DOHH2 (cell line): Measurements from ENCODE around the gene STEAP1B.
A peak's percentile ranks its signal among the peaks of the same experiment; 100 is the strongest.

Experiments used
- H3F3A ChIP-seq: fragments of 200-600 bp; sonication (generic), shearing (Covaris generic); 2 replicates; pipeline ENCODE4 v1.6.0; 2016; ENCODE audit warnings: antibody characterized with exemption, mild to moderate bottlenecking; ENCODE audit not compliant: control insufficient read depth, insufficient read depth
- H3K27ac ChIP-seq: fragments of 200-600 bp; sonication (generic); 2 replicates; pipeline ENCODE4 v1.5.1; 2014; ENCODE audit warnings: low read depth, mild to moderate bottlenecking, low read length, moderate library complexity
- H3K27me3 ChIP-seq: fragments of 200-600 bp; sonication (generic); 2 replicates; pipeline ENCODE4 v1.6.1; 2014; ENCODE audit warnings: mild to moderate bottlenecking, low read length, mixed read lengths; ENCODE audit not compliant: control insufficient read depth
- H3K36me3 ChIP-seq: fragments of 200-600 bp; sonication (generic); 2 replicates; pipeline ENCODE4 v1.6.1; 2014; ENCODE audit warnings: mild to moderate bottlenecking, low read length, moderate library complexity, mixed read lengths; ENCODE audit not compliant: control insufficient read depth
- H3K4me1 ChIP-seq: fragments of 200-600 bp; sonication (generic); 2 replicates; pipeline ENCODE4 v1.6.1; 2014; ENCODE audit warnings: mild to moderate bottlenecking, low read length, mixed read lengths; ENCODE audit not compliant: control insufficient read depth
- H3K4me2 ChIP-seq: fragments of 200-600 bp; sonication (generic); 2 replicates; pipeline ENCODE4 v1.6.0; 2014; ENCODE audit warnings: mild to moderate bottlenecking, low read length, moderate library complexity
- H3K4me3 ChIP-seq: fragments of 200-600 bp; sonication (generic); 2 replicates; pipeline ENCODE4 v1.5.1; 2014; ENCODE audit warnings: mild to moderate bottlenecking, low read length, mixed read lengths
- H3K79me2 ChIP-seq: fragments of 200-600 bp; sonication (generic); 2 replicates; pipeline ENCODE4 v1.6.1; 2014; ENCODE audit warnings: mild to moderate bottlenecking, low read length, mixed read lengths; ENCODE audit not compliant: control insufficient read depth
- H3K9me2 ChIP-seq: fragments of 200-600 bp; sonication (generic); replicated peaks from 2 replicates; pipeline ENCODE4 v1.6.1; 2014; ENCODE audit warnings: mild to moderate bottlenecking, low read length, mixed read lengths; ENCODE audit not compliant: control insufficient read depth
- H3K9me3 ChIP-seq: fragments of 200-600 bp; sonication (generic); 2 replicates; pipeline ENCODE4 v1.6.1; 2014; ENCODE audit warnings: antibody characterized with exemption, low read length, mixed read lengths; ENCODE audit not compliant: control insufficient read depth, insufficient read depth
- H4K20me1 ChIP-seq: fragments of 200-600 bp; sonication (generic); 2 replicates; pipeline ENCODE4 v1.6.0; 2014; ENCODE audit warnings: low read depth, mild to moderate bottlenecking, antibody characterized with exemption, low read length, moderate library complexity; ENCODE audit not compliant: control insufficient read depth, insufficient read depth
- CTCF ChIP-seq: fragments of 200-600 bp; sonication (generic); IDR thresholded peaks from one replicate; pipeline ENCODE4 v1.5.1; 2014; ENCODE audit warnings: antibody characterized with exemption, mild to moderate bottlenecking, low read depth, low read length; ENCODE audit not compliant: poor library complexity, severe bottlenecking
- EZH2phosphoT487 ChIP-seq: fragments of 200-600 bp; sonication (generic); IDR thresholded peaks from 2 replicates; pipeline ENCODE4 v1.6.1; 2017; ENCODE audit warnings: borderline replicate concordance, mild to moderate bottlenecking, antibody characterized with exemption, low read length, moderate library complexity, mixed read lengths

The STEAP1B gene

GRCh38 chr7:22414424-22414823 is 85.6 kb downstream of the STEAP1B start:
- Histone ChIP-seq H4K20me1 (no peaks in the 10 kb centered on the region), H3K4me2 (no peak overlapping the region), H3F3A (no peaks in the 10 kb centered on the region), H3K4me1 (peaks cover 50% of the 10 kb centered on the region), H3K27me3 (no peaks in the 10 kb centered on the region), H3K36me3 (no peaks in the 10 kb centered on the region), H3K9me3 (no peaks in the 10 kb centered on the region), H3K27ac (no peak overlapping the region), H3K9me2 (no peaks in the 10 kb centered on the region), H3K79me2 (no peaks in the 10 kb centered on the region), H3K4me3 (no peak overlapping the region)
- TF ChIP-seq CTCF (no peak), EZH2phosphoT487 (no peak)

GRCh38 chr7:22413211-22413610 is 86.8 kb downstream of the STEAP1B start:
- Histone ChIP-seq H3K4me2 (no peak overlapping the region), H3K4me3 (no peak overlapping the region), H3K27ac (no peak overlapping the region), H3K9me2 (no peaks in the 10 kb centered on the region), H3K27me3 (no peaks in the 10 kb centered on the region), H3K9me3 (no peaks in the 10 kb centered on the region), H4K20me1 (no peaks in the 10 kb centered on the region), H3K4me1 (peaks cover 45% of the 10 kb centered on the region), H3K36me3 (no peaks in the 10 kb centered on the region), H3K79me2 (no peaks in the 10 kb centered on the region), H3F3A (0 out of 2 replicates have a peak, but pooled peaks cover 2% of the 10 kb centered on the region)
- TF ChIP-seq EZH2phosphoT487 (no peak), CTCF (no peak)

GRCh38 chr7:22411977-22412693 is 87.9 kb downstream of the STEAP1B start:
- Histone ChIP-seq H3K36me3 (no peaks in the 10 kb centered on the region), H3K4me2 (0 out of 2 replicates have a peak overlapping the region, but pooled peaks have one; percentile 1), H4K20me1 (no peaks in the 10 kb centered on the region), H3K27me3 (no peaks in the 10 kb centered on the region), H3K9me2 (no peaks in the 10 kb centered on the region), H3F3A (0 out of 2 replicates have a peak, but pooled peaks cover 2% of the 10 kb centered on the region), H3K9me3 (no peaks in the 10 kb centered on the region), H3K4me3 (no peak overlapping the region), H3K4me1 (peaks cover 51% of the 10 kb centered on the region), H3K27ac (no peak overlapping the region), H3K79me2 (no peaks in the 10 kb centered on the region)
- TF ChIP-seq EZH2phosphoT487, result no peak
- no peak for TF ChIP-seq CTCF
